HEK293 (cell line): ENCODE measurements around the gene CRACDL.

Experiments used
- CTCF ChIA-PET: fragments of 350-600 bp; formaldehyde crosslinking; extraction: SDS; loops from one replicate; lab custom pipeline; 2021; ENCODE audit warnings: antibody characterized with exemption; lab: Yijun Ruan, JAX
- POLR2A ChIA-PET: fragments of 300-600 bp; formaldehyde crosslinking; extraction: SDS; loops from one replicate; lab custom pipeline; 2020; ENCODE audit warnings: antibody characterized with exemption, inconsistent platforms; lab: Yijun Ruan, JAX
- H3K27ac ChIP-seq: fragments of 200-500 bp; sonication (Bioruptor generic); 2 replicates; pipeline ENCODE4 v1.5.1; 2014; ENCODE audit warnings: low read depth, low read length, control low read depth, inconsistent platforms; ENCODE audit errors: extremely low read depth
- H3K36me3 ChIP-seq, 2 experiments: fragments of 200-500 bp in 1 of 2; sonication (Bioruptor generic) in 1 of 2; 1 replicate in 1 of 2; 2 replicates in 1 of 2; pipeline ENCODE4 v1.5.1; 2014 to 2017; ENCODE audit warnings: inconsistent platforms in 2 of 2, low read length in 2 of 2; ENCODE audit not compliant: control insufficient read depth in 2 of 2, insufficient read depth in 1 of 2
- H3K4me1 ChIP-seq: fragments of 200-500 bp; sonication (Bioruptor generic); 2 replicates; pipeline ENCODE4 v1.5.1; 2014; ENCODE audit warnings: mild to moderate bottlenecking, low read length, inconsistent platforms; ENCODE audit not compliant: control insufficient read depth, insufficient read depth
- H3K4me3 ChIP-seq: 2 replicates; pipeline ENCODE4 v1.5.1; 2011; ENCODE audit warnings: low read depth, mild to moderate bottlenecking, control low read depth, low read length, moderate library complexity
- H3K9me3 ChIP-seq: fragments of 200-500 bp; sonication (Bioruptor generic); 2 replicates; pipeline ENCODE4 v1.5.1; 2014; ENCODE audit warnings: low read depth, low read length, inconsistent platforms; ENCODE audit not compliant: control insufficient read depth, insufficient read depth
- BCL11A ChIP-seq: fragments of 450-650 bp; formaldehyde crosslinking; IDR thresholded peaks from 2 replicates; pipeline ENCODE4 v1.5.1; 2016; ENCODE audit warnings: low read depth, missing biosample characterization, missing genetic modification characterization
- GLI4 ChIP-seq: fragments of 450-650 bp; formaldehyde crosslinking; IDR thresholded peaks from 2 replicates; pipeline ENCODE4 v1.5.1; 2016; ENCODE audit warnings: missing biosample characterization, missing genetic modification characterization
- HOXA7 ChIP-seq: sonication (generic); formaldehyde crosslinking; IDR thresholded peaks from 2 replicates; pipeline ENCODE4 v1.8.1; 2022; ENCODE audit warnings: missing genetic modification reagents, borderline replicate concordance
- KLF16 ChIP-seq: fragments of 450-650 bp; formaldehyde crosslinking; IDR thresholded peaks from 2 replicates; pipeline ENCODE4 v1.5.1; 2017; ENCODE audit warnings: missing biosample characterization, missing genetic modification characterization
- KLF8 ChIP-seq: fragments of 450-650 bp; formaldehyde crosslinking; IDR thresholded peaks from 2 replicates; pipeline ENCODE4 v1.5.1; 2016; ENCODE audit warnings: missing biosample characterization, missing genetic modification characterization
- PRDM6 ChIP-seq: fragments of 450-650 bp; formaldehyde crosslinking; IDR thresholded peaks from 2 replicates; pipeline ENCODE4 v1.5.1; 2017; ENCODE audit warnings: missing biosample characterization, missing genetic modification characterization
- TCF7L2 ChIP-seq: IDR thresholded peaks from 2 replicates; pipeline ENCODE4 v1.6.1; 2011; ENCODE audit warnings: low read depth, mild to moderate bottlenecking, inconsistent platforms, low read length, moderate library complexity, borderline replicate concordance
- WT1 ChIP-seq: fragments of 450-650 bp; formaldehyde crosslinking; IDR thresholded peaks from 2 replicates; pipeline ENCODE4 v1.5.1; 2016; ENCODE audit warnings: missing biosample characterization, missing genetic modification characterization
- ZBTB8A ChIP-seq: fragments of 450-650 bp; formaldehyde crosslinking; IDR thresholded peaks from 2 replicates; pipeline ENCODE4 v1.5.1; 2016; ENCODE audit warnings: missing biosample characterization, missing genetic modification characterization
- ZNF10 ChIP-seq: fragments of 450-650 bp; formaldehyde crosslinking; IDR thresholded peaks from 2 replicates; pipeline ENCODE4 v1.5.1; 2017; ENCODE audit warnings: missing biosample characterization, missing genetic modification characterization
- ZNF146 ChIP-seq: fragments of 450-650 bp; formaldehyde crosslinking; IDR thresholded peaks from 2 replicates; pipeline ENCODE4 v1.5.1; 2016; ENCODE audit warnings: missing biosample characterization, missing genetic modification characterization
- ZNF292 ChIP-seq: fragments of 450-650 bp; formaldehyde crosslinking; IDR thresholded peaks from 2 replicates; pipeline ENCODE4 v1.5.1; 2016; ENCODE audit warnings: low read depth, missing biosample characterization, missing genetic modification characterization, borderline replicate concordance
- ZNF530 ChIP-seq: fragments of 450-650 bp; formaldehyde crosslinking; IDR thresholded peaks from 2 replicates; pipeline ENCODE4 v1.5.1; 2016; ENCODE audit warnings: low read depth, missing biosample characterization, missing genetic modification characterization
- ZNF549 ChIP-seq: fragments of 450-650 bp; IDR thresholded peaks from 2 replicates; pipeline ENCODE4 v1.5.1; 2018; ENCODE audit warnings: missing biosample characterization, missing genetic modification characterization, mild to moderate bottlenecking, inconsistent platforms, moderate library complexity
- ZNF555 ChIP-seq: fragments of 450-650 bp; formaldehyde crosslinking; conservative IDR thresholded peaks from 2 replicates; pipeline ENCODE4 v1.5.1; 2017; ENCODE audit warnings: missing biosample characterization, mild to moderate bottlenecking, missing genetic modification characterization, inconsistent platforms
- ZNF654 ChIP-seq: fragments of 450-650 bp; formaldehyde crosslinking; IDR thresholded peaks from 2 replicates; pipeline ENCODE4 v1.5.1; 2016; ENCODE audit warnings: low read depth, missing biosample characterization, missing genetic modification characterization
- ZNF664 ChIP-seq: fragments of 450-650 bp; formaldehyde crosslinking; IDR thresholded peaks from 2 replicates; pipeline ENCODE4 v1.5.1; 2016; ENCODE audit warnings: missing biosample characterization, missing genetic modification characterization
- ZNF76 ChIP-seq: fragments of 450-650 bp; formaldehyde crosslinking; IDR thresholded peaks from 2 replicates; pipeline ENCODE4; 2016; ENCODE audit warnings: low read depth, missing biosample characterization, missing genetic modification characterization, borderline replicate concordance
- TF ChIP-seq, protein P1 (sequence below): fragments of 450-650 bp; formaldehyde crosslinking; IDR thresholded peaks from 2 replicates; pipeline ENCODE4 v1.5.1; 2016; ENCODE audit warnings: missing biosample characterization, missing genetic modification characterization, low read depth
- TF ChIP-seq, protein P2 (sequence below): fragments of 450-650 bp; formaldehyde crosslinking; IDR thresholded peaks from 2 replicates; pipeline ENCODE4 v1.5.1; 2016; ENCODE audit warnings: missing biosample characterization, missing genetic modification characterization
- TF ChIP-seq, protein P3 (sequence below): fragments of 450-650 bp; formaldehyde crosslinking; IDR thresholded peaks from 2 replicates; pipeline ENCODE4 v1.5.1; 2016; ENCODE audit warnings: missing biosample characterization, missing genetic modification characterization

CRACDL gene

GRCh38 chr2:98924038-98924830 is 11.8 kb downstream of the CRACDL start:
- no peak overlapping the region for H3K27ac ChIP-seq
- no peaks in the 10 kb centered on the region for H3K4me1 ChIP-seq
- ChIA-PET CTCF (no interaction called here), POLR2A (no interaction called here)
- no peaks in the 10 kb centered on the region for H3K36me3 ChIP-seq
- H3K4me3 ChIP-seq = no peak overlapping the region
- no peak for TF ChIP-seq ZNF76 (tag by site-specific recombination)
- TF ChIP-seq ZNF146 (tag by site-specific recombination) = no peak
- TF ChIP-seq WT1 (tag by site-specific recombination) = no peak
- TF ChIP-seq HOXA7 (CRISPR knock-in tag) = no peak
- TF ChIP-seq GLI4 (tag by site-specific recombination) = no peak
- TF ChIP-seq ZNF654 (tag by site-specific recombination) = no peak
- TF ChIP-seq PRDM6 (tag by site-specific recombination) = no peak
- TF ChIP-seq ZNF10 (tag by site-specific recombination) = no peak
- TF ChIP-seq KLF16 (tag by site-specific recombination) = no peak
- TF ChIP-seq ZNF292 (tag by site-specific recombination) = no peak
- no peak for TF ChIP-seq TCF7L2
- no peak for TF ChIP-seq ZNF549 (tag by site-specific recombination)
- TF ChIP-seq ZNF555 (tag by site-specific recombination) = no peak
- TF ChIP-seq ZBTB8A (tag by site-specific recombination) = no peak
- H3K9me3 ChIP-seq = no peaks in the 10 kb centered on the region

- no peak overlapping the region for H3K27ac ChIP-seq
- H3K4me1 ChIP-seq = no peaks in the 10 kb centered on the region
- POLR2A ChIA-PET = no interaction called here
- CTCF ChIA-PET = interaction anchor here (0.5 kb wide), 1 partner anchor 274 kb away, joined by 4 read pairs; no protein-coding TSS in a partner anchor
- TF ChIP-seq, protein P1, sequence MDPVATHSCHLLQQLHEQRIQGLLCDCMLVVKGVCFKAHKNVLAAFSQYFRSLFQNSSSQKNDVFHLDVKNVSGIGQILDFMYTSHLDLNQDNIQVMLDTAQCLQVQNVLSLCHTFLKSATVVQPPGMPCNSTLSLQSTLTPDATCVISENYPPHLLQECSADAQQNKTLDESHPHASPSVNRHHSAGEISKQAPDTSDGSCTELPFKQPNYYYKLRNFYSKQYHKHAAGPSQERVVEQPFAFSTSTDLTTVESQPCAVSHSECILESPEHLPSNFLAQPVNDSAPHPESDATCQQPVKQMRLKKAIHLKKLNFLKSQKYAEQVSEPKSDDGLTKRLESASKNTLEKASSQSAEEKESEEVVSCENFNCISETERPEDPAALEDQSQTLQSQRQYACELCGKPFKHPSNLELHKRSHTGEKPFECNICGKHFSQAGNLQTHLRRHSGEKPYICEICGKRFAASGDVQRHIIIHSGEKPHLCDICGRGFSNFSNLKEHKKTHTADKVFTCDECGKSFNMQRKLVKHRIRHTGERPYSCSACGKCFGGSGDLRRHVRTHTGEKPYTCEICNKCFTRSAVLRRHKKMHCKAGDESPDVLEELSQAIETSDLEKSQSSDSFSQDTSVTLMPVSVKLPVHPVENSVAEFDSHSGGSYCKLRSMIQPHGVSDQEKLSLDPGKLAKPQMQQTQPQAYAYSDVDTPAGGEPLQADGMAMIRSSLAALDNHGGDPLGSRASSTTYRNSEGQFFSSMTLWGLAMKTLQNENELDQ (tag by site-specific recombination) = no peak
- TF ChIP-seq ZNF530 (tag by site-specific recombination) (no peak), ZNF664 (tag by site-specific recombination) (no peak), WT1 (tag by site-specific recombination) (no peak), BCL11A (tag by site-specific recombination) (no peak), KLF8 (tag by site-specific recombination) (no peak)
- TF ChIP-seq, protein P2, sequence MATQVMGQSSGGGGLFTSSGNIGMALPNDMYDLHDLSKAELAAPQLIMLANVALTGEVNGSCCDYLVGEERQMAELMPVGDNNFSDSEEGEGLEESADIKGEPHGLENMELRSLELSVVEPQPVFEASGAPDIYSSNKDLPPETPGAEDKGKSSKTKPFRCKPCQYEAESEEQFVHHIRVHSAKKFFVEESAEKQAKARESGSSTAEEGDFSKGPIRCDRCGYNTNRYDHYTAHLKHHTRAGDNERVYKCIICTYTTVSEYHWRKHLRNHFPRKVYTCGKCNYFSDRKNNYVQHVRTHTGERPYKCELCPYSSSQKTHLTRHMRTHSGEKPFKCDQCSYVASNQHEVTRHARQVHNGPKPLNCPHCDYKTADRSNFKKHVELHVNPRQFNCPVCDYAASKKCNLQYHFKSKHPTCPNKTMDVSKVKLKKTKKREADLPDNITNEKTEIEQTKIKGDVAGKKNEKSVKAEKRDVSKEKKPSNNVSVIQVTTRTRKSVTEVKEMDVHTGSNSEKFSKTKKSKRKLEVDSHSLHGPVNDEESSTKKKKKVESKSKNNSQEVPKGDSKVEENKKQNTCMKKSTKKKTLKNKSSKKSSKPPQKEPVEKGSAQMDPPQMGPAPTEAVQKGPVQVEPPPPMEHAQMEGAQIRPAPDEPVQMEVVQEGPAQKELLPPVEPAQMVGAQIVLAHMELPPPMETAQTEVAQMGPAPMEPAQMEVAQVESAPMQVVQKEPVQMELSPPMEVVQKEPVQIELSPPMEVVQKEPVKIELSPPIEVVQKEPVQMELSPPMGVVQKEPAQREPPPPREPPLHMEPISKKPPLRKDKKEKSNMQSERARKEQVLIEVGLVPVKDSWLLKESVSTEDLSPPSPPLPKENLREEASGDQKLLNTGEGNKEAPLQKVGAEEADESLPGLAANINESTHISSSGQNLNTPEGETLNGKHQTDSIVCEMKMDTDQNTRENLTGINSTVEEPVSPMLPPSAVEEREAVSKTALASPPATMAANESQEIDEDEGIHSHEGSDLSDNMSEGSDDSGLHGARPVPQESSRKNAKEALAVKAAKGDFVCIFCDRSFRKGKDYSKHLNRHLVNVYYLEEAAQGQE (tag by site-specific recombination) = no peak
- TF ChIP-seq, protein P3, sequence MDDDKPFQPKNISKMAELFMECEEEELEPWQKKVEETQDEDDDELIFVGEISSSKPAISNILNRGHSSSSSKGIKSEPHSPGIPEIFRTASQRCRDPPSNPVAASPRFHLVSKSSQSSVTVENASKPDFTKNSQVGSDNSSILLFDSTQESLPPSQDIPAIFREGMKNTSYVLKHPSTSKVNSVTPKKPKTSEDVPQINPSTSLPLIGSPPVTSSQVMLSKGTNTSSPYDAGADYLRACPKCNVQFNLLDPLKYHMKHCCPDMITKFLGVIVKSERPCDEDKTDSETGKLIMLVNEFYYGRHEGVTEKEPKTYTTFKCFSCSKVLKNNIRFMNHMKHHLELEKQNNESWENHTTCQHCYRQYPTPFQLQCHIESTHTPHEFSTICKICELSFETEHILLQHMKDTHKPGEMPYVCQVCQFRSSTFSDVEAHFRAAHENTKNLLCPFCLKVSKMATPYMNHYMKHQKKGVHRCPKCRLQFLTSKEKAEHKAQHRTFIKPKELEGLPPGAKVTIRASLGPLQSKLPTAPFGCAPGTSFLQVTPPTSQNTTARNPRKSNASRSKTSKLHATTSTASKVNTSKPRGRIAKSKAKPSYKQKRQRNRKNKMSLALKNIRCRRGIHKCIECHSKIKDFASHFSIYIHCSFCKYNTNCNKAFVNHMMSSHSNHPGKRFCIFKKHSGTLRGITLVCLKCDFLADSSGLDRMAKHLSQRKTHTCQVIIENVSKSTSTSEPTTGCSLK = no peak
- no peaks in the 10 kb centered on the region for H3K36me3 ChIP-seq
- H3K4me3 ChIP-seq = no peak overlapping the region
- no peaks in the 10 kb centered on the region for H3K9me3 ChIP-seq
Measured at GRCh38 chr2:98923244-98923940, 12.6 kb downstream of the CRACDL start.
